Body of pancreas (tissue), 4 donors: ENCODE data around the gene GPR37L1. TPM values are rescaled to one million over a fixed set of nuclear protein-coding genes. Genes with fewer than 3 reads are reported as not detected.

Experiments used
- ATAC-seq: fragments of 150-250 bp; one replicate; pipeline ENCODE4 v1.9.1; 2016
- DNase-seq, 4 donors: peaks; one replicate each; pipeline ENCODE4 v3.0.0-alpha.2; 2019
- H3K27ac ChIP-seq, 4 donors: fragments of 200-600 bp; sonication (generic); 1 replicate in 3 of 4; 2 replicates in 1 of 4; pipeline versions ENCODE4 v1.5.1 to v1.6.1; 2016 to 2019; ENCODE audit warnings: mild to moderate bottlenecking in 1 of 4, mixed read lengths in 1 of 4, moderate library complexity in 1 of 4
- H3K27me3 ChIP-seq, 2 donors: fragments of 200-600 bp; sonication (generic); one replicate each; pipeline ENCODE4 v1.6.0; 2016; ENCODE audit warnings: mild to moderate bottlenecking in 1 of 2
- H3K36me3 ChIP-seq, 2 donors: fragments of 200-600 bp; sonication (generic); replicated peaks in 1 of 2; 2 replicates each; pipeline ENCODE4 v1.5.1; 2016; ENCODE audit warnings: low read depth in 2 of 2; ENCODE audit not compliant: insufficient read depth in 1 of 2
- H3K4me1 ChIP-seq: fragments of 200-600 bp; sonication (generic); one replicate; pipeline ENCODE4 v1.6.0; 2016
- H3K4me3 ChIP-seq, 2 donors: fragments of 200-600 bp; sonication (generic); 1 replicate in 1 of 2; 2 replicates in 1 of 2; pipeline ENCODE4 v1.5.1; 2016 to 2019
- H3K9me3 ChIP-seq, 3 donors: fragments of 200-600 bp; sonication (generic); 1 replicate in 2 of 3; 2 replicates in 1 of 3; pipeline ENCODE4 v1.5.1; 2016
- POLR2A ChIP-seq, 3 donors: fragments of 450-650 bp; IDR thresholded peaks; one replicate each; pipeline ENCODE4 v1.6.1; 2016; ENCODE audit warnings: antibody characterized with exemption in 3 of 3, mild to moderate bottlenecking in 2 of 3
- WGBS, 2 donors: methylation state at CpG; one replicate each; pipeline ENCODE4 v1.1.5; 2017; 5-methylcytosine and 5-hydroxymethylcytosine counted together
- intact Hi-C: fragments of 100-400 bp; cut with DNase I; formaldehyde crosslinking; loops from one replicate; pipeline ENCODE4 v1.15.1; 2023
- total RNA-seq, 2 donors: library from RNA; depleted of rRNA; stranded (reverse); fragments of >200 nt; gene quantifications; one replicate each; pipeline ENCODE4 v1.1.0, GENCODE V29; 2016
- TF ChIP-seq, protein P1 (sequence below), 7 experiments: fragments of 450-650 bp in 4 of 7; fragments of 200-600 bp in 3 of 7; sonication (generic) in 3 of 7; IDR thresholded peaks; one replicate each; pipeline ENCODE4 v1.5.1; 2016 to 2019; ENCODE audit warnings: antibody characterized with exemption in 7 of 7

GPR37L1 gene
- total RNA-seq, 2 donors from 2014 or later, result not detected

DNA sequence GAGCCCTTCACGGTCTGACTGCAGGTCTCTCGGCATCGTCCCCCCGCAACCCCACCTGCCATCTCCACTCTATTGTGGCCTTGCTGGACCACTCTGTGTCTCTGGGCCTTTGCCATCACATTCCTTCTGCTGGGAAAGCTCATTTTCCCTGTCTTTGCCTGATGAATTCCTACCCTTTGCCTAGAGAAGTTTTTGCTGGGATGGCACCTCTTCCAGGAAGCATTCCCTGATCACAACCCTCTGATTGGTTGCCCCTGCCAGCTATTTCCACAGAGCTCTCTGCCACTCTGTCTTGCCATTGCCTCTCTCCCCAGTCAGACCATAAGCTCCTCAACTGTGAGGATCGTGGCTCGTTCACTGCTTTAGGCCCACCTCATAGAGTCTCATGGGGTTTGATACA, 28.9 kb upstream of the GPR37L1 start:
- H3K9me3 ChIP-seq, result no peaks in the 10 kb centered on the region
- TF ChIP-seq POLR2A (IDR thresholded peaks at IDR 0.05), result no peak
- TF ChIP-seq, protein P1, sequence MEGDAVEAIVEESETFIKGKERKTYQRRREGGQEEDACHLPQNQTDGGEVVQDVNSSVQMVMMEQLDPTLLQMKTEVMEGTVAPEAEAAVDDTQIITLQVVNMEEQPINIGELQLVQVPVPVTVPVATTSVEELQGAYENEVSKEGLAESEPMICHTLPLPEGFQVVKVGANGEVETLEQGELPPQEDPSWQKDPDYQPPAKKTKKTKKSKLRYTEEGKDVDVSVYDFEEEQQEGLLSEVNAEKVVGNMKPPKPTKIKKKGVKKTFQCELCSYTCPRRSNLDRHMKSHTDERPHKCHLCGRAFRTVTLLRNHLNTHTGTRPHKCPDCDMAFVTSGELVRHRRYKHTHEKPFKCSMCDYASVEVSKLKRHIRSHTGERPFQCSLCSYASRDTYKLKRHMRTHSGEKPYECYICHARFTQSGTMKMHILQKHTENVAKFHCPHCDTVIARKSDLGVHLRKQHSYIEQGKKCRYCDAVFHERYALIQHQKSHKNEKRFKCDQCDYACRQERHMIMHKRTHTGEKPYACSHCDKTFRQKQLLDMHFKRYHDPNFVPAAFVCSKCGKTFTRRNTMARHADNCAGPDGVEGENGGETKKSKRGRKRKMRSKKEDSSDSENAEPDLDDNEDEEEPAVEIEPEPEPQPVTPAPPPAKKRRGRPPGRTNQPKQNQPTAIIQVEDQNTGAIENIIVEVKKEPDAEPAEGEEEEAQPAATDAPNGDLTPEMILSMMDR (IDR thresholded peaks at IDR 0.05), result no peak
- H3K36me3 ChIP-seq, result no peaks in the 10 kb centered on the region
- DNase-seq (no peak), ATAC-seq (no peak)
- intact Hi-C loops, result no loop called here
- no peaks in the 10 kb centered on the region for H3K27me3 ChIP-seq
- H3K4me1 ChIP-seq, result no peaks in the 10 kb centered on the region
- H3K27ac ChIP-seq, result no peak overlapping the region
- 94 to 95% methylated on average over 6 of the region's 6 CpGs for WGBS, 2 donors
- no peak overlapping the region for H3K4me3 ChIP-seq

DNA sequence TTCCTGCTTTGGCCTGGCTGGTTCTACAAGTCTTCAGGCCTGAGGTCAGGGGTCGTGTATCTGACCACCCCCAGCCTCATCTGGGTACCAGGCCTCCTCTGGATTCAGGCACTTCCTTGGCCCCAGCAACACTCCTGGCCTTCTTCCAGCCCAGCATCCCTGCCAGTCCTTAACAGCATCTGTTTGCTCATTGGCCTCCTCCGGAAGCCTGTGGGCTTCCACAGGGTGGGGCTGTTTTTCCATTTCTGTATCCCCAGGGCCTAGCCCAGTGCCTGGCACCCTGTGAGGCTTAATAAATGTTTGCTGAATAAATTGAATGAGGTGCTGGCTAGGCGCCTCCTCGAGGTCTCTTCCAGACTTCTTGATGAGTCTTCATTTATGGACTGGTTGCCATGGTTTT, 21.5 kb upstream of the GPR37L1 start:
- ATAC-seq, result no peak
- H3K27me3 ChIP-seq, result no peaks in the 10 kb centered on the region
- peak overlapping the region in 3 of 4 donors; percentile 38 to 74 (median 52) for H3K27ac ChIP-seq
- DNase-seq, result peak in 1 of 4 donors; percentile 31
- TF ChIP-seq POLR2A (IDR thresholded peaks at IDR 0.05), result no peak
- TF ChIP-seq, protein P1 (IDR thresholded peaks at IDR 0.05), result no peak
- no peak overlapping the region for H3K4me3 ChIP-seq
- intact Hi-C loops, result no loop called here
- WGBS, 2 donors, result 55 to 63% methylated on average over 4 of the region's 4 CpGs
- no peaks in the 10 kb centered on the region for H3K36me3 ChIP-seq
- H3K4me1 ChIP-seq, result peaks cover 17% of the 10 kb centered on the region
- H3K9me3 ChIP-seq, result no peaks in the 10 kb centered on the region

DNA sequence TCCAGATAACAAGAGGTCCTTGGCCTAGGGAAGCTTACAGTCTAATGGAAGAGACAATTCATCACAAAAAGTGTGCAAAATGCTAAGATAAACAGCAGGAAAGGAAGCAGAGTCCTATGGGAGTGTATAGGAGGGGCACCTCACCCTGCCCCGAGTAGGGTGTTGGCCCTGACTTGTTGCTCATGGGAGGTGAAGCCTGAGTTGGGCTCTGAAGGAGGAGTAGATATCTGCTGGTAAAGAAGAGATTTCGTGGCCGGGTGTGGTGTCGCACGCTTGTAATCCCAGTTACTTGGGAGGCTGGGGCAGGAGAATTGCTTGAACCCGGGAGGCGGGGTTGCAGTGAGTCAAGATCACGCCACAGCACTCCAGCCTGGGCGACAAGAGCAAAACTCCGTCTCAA, 18.6 kb upstream of the GPR37L1 start:
- Histone ChIP-seq H3K4me1 (peaks cover 45% of the 10 kb centered on the region), H3K27ac (no peak overlapping the region), H3K4me3 (no peak overlapping the region), H3K9me3 (no peaks in the 10 kb centered on the region), H3K36me3 (no peaks in the 10 kb centered on the region), H3K27me3 (no peaks in the 10 kb centered on the region)
- DNase-seq, result no peak
- intact Hi-C loops, result no loop called here
- WGBS, 2 donors, result 89 to 97% methylated on average over 8 to 9 of the region's 10 CpGs
- ATAC-seq, result no peak
- TF ChIP-seq, protein P1 (IDR thresholded peaks at IDR 0.05), result no peak
- TF ChIP-seq POLR2A (IDR thresholded peaks at IDR 0.05), result no peak

DNA sequence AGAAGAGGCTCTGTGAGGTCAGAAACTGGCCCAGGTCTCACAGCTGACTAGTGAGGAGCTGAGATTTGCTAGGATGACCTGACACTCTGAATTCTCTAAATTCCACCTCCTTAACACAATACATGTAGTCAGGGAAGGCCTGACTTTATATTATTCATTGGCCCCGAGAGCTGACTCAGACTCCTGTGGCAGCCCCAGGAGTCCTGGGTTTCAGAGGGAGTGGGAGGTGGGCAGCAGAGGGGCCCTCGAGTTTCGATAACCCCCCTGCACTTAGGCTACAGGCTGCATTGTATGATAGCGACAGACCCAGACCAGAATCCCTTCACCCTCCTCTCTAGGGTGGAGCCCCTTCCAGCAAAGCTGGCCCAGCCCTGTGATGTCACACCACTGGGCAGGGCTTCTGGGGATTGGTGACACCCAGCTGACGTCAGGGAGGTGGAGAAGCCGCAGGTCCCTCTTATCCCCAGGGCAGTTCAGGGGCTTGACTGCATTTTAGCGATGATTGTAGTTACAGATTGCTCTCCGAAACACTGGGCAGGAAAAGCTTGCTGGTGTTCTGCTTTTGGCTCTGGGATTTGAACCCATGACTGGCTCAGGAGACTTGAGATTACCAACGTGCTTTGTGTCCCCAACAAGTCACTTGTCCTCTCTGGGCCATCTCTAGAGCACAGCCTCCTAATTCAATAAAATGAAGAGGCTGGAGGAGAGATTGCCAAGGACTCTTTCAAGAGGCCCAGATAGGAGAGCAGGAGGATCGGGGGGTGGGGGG, 17.0 kb upstream of the GPR37L1 start:
- peak; percentile 55 to 65 (median 64) for DNase-seq
- H3K27ac ChIP-seq, result peak overlapping the region; percentile 97 to 100 (median 99)
- TF ChIP-seq, protein P1 (IDR thresholded peaks at IDR 0.05), result no peak
- H3K9me3 ChIP-seq, result no peaks in the 10 kb centered on the region
- no peaks in the 10 kb centered on the region for H3K27me3 ChIP-seq
- intact Hi-C loops, result no loop called here
- WGBS, 2 donors, result 48 to 55% methylated on average over 8 to 10 of the region's 10 CpGs
- no peaks in the 10 kb centered on the region for H3K36me3 ChIP-seq
- no peak for ATAC-seq
- H3K4me3 ChIP-seq, result no peak overlapping the region
- peaks cover 61% of the 10 kb centered on the region for H3K4me1 ChIP-seq
